Right forelimb (tissue), 1 donor: ENCODE measurements around the gene DNAH3.
A peak's percentile ranks its signal among the peaks of the same experiment; 100 is the strongest.

Experiments
- DNase-seq: peaks from one replicate; pipeline ENCODE4 v3.0.0-alpha.2; 2018

The DNAH3 gene

DNA sequence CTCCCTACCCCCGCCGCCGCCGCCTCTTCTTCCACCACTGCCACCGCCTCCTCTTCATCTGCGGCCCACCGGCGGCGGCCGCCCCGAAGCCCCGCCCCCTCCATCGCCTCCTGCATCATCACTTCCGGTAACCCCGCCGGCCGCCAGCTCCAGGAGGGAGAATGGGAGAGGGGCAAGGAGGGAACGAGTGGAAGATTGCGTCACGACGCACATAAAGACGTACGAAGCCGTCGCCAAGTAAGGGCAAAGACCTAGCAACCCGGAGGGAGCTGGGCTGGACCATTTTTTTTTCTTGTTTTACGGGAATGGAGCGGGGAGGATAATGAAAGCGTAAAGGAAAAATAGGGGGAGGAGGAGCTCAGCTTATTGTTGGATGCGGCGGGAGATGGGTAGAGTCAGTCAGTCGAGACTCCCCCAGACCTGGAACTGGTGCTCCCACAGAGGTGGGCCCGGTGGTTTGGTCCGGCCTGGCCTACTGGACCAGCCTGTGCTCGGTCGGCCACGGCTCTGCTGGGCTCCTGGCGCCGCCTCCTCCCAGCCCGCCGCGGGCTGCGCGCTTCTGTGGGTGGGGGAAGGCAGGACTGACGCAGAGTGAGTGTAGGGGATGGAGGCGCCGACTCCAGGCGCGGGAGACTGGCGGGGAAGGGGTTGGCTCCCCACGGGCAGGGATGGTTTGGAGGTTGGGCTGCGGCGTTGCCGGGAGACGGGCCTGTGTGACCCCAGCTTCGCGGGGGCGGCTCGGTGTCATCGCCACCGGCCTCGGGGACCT lies 250.2 kb downstream of the DNAH3 start, which contains the start of the genes DCUN1D3 and LYRM1:
DCUN1D3 (minus strand) TSS at position 60 of the 769 bp plus-strand sequence. CDS start 37,820 bp downstream, outside the sequence.
LYRM1 (plus strand) TSS at position 473 of the 769 bp plus-strand sequence. CDS start 14,785 bp downstream, outside the sequence.
- peak; percentile 98 for DNase-seq

DNA sequence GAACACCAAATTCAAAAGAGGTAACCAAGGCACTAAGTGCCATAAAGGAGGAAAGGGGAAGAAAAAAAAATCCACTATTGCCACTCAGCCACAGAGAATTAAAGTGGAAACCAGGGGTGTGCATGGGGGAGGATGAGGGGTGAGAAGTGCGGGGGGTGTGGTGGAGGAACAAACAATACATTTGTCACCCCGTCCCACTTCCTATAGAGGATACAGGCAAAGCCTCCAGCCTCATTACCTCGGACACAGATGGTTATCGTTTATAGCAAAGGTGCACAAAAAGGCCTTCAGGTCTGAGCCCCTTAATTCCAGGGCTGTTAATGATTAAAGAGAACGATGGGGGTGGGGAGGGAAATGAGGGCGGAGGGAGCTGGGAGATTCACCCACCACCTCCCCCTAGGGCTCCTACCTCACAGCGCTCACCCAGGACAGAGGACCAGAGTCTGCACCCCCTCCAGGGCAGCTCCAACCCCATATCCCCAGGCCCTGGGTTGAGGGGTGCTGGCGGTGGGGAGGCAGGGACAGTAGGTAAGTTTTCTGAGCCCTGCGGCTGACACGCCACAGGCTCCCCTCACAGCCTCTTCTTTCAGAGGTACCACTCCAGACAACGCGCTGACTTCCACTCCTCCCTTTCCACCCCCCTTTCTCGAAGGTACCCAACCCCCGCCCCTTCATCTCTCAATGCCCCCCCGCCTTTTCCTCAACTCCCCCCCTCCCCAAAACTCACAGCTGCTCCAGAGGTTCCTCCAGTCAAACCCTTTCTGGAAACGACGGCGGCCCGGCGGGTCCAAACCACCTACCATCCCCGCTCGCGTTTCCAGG lies 251.0 kb downstream of the DNAH3 start:
- DNase-seq, result no peak

- no peak for DNase-seq
These were observed 251.6 kb downstream of the DNAH3 start for GRCh38 chr16:20899071-20899470.

DNA sequence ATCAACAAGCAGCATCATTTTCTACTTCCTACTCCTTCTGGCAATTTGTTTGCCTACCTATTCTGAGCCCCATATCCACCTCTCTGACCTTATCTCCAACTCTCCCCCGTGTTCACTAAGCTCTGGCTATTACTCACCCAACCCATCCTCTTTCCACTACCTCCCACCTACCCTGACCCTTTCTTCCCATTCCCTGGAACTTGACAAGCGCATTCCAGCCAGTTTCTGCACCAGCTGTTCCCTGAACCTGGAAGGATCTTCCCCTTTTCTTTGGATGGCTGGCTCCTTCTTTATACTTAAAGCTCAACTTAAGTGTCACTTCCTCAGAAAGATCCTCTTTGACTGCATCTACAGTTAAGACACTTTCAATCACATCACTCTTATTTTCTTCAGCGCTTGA lies 252.7 kb downstream of the DNAH3 start:
- DNase-seq, result no peak

GRCh38 chr16:20897253-20897897 lies 253.3 kb downstream of the DNAH3 start:
- DNase-seq, result no peak

DNA sequence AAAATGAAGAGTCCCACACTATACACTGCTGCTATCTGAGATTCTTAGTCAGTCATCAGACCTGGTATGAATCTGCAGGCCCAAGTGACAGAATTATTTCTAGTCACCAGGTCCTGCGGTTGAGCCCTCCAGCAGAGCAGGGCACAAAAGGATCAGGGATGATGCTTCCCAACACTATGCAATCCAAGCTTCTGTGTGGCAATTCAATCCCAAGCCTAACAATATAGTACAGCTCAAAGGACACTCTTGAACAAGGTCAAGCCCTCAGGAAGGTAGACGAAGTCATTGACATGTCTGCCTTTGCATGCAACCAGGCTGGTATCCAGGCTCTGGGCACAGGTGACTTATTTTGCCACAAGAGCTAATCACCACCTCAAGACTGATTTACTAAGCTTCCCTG lies 256.3 kb downstream of the DNAH3 start:
- no peak for DNase-seq

- no peak for DNase-seq
These were observed 260.9 kb downstream of the DNAH3 start for GRCh38 chr16:20889625-20890275.

DNA sequence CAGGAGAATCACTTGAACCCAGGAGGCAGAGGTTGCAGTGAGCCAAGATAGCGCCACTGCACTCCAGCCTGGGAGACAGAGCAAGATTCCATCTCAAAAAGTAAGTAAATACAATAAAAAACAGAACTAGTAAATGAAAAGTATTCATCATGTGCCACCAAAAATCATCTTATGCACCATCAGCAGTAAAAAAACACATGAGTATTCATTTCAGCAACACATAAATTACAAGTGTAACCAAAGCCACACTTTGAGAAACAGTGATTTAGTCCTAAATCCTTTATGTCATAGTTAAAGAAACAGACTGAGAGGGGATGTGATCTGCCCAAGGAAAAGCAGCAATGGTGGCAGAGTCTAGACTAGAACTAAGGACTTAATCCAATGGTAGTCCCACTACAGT lies 263.4 kb downstream of the DNAH3 start:
- DNase-seq, result no peak

- no peak for DNase-seq
These were observed 264.3 kb downstream of the DNAH3 start for GRCh38 chr16:20886320-20886719.

- DNase-seq, result no peak
These were observed 266.4 kb downstream of the DNAH3 start for GRCh38 chr16:20884240-20884556.

- no peak for DNase-seq
These were observed 266.9 kb downstream of the DNAH3 start for GRCh38 chr16:20883554-20884239.
